Measurements from ENCODE around the gene CDC27.
"Not testable (repeated sequence)": the region's sequence is repeated elsewhere in the genome, so short reads cannot be mapped to it uniquely, and the experiment has no call there.

The CDC27 gene

GRCh38 chr17:47192554-47192953, 3.5 kb upstream of the CDC27 start:
- DNase-seq, result no peak

- no peak for DNase-seq
Observed at GRCh38 chr17:47190770-47191169, 1.7 kb upstream of the CDC27 start.

- no peak for DNase-seq
Observed at GRCh38 chr17:47190243-47190642, 1.1 kb upstream of the CDC27 start.

- DNase-seq, result no peak
Observed at GRCh38 chr17:47189732-47190237, 690 bp upstream of the CDC27 start.

GRCh38 chr17:47188271-47188875, 722 bp downstream of the CDC27 start:
- peak in 1 of 2 experiments; percentile 19 for DNase-seq

- DNase-seq, result no peak
Observed at GRCh38 chr17:47184681-47185080, 4.4 kb downstream of the CDC27 start.

GRCh38 chr17:47180988-47181387, 8.1 kb downstream of the CDC27 start:
- DNase-seq, result not testable (repeated sequence)

- no peak for DNase-seq
Observed at GRCh38 chr17:47180337-47180736, 8.8 kb downstream of the CDC27 start.

- no peak for DNase-seq
Observed at GRCh38 chr17:47179141-47179540, 10.0 kb downstream of the CDC27 start.

- DNase-seq, result no peak
Observed at GRCh38 chr17:47177261-47177660, 11.8 kb downstream of the CDC27 start.

GRCh38 chr17:47176389-47176826, 12.7 kb downstream of the CDC27 start:
- no peak for DNase-seq

- not testable (repeated sequence) for DNase-seq
Observed at GRCh38 chr17:47174823-47175222, 14.3 kb downstream of the CDC27 start.

GRCh38 chr17:47172696-47173565, 16.2 kb downstream of the CDC27 start:
- DNase-seq, result no peak

- no peak for DNase-seq
Observed at GRCh38 chr17:47170710-47171109, 18.4 kb downstream of the CDC27 start.

GRCh38 chr17:47168896-47169295, 20.2 kb downstream of the CDC27 start:
- not testable (repeated sequence) for DNase-seq

GRCh38 chr17:47166854-47167253, 22.2 kb downstream of the CDC27 start:
- not testable (repeated sequence) for DNase-seq

- no peak for DNase-seq
Observed at GRCh38 chr17:47165137-47165536, 24.0 kb downstream of the CDC27 start.

GRCh38 chr17:47164263-47164662, 24.8 kb downstream of the CDC27 start:
- no peak for DNase-seq

GRCh38 chr17:47162013-47162622, 27.0 kb downstream of the CDC27 start:
- no peak for DNase-seq

GRCh38 chr17:47159315-47159714, 29.8 kb downstream of the CDC27 start:
- no peak for DNase-seq

GRCh38 chr17:47145351-47145750, 43.7 kb downstream of the CDC27 start:
- DNase-seq, result no peak

- no peak for DNase-seq
Observed at GRCh38 chr17:47135235-47135634, 53.9 kb downstream of the CDC27 start.

GRCh38 chr17:47134354-47134753, 54.7 kb downstream of the CDC27 start:
- DNase-seq, result not testable (repeated sequence)

- no peak for DNase-seq
Observed at GRCh38 chr17:47131761-47132160, 57.3 kb downstream of the CDC27 start.

Measured in activated CD4-positive, alpha-beta T cell treated with anti-CD3 and anti-CD28 coated beads, Interleukin-2, amount 50 U/mL, for 48 hours (primary cell).